ENCODE data around the gene MIF. TPM values are rescaled to one million over a fixed set of nuclear protein-coding genes. Genes with fewer than 3 reads are reported as not detected.

MIF gene
- total RNA-seq, 1 donor from 2014 or later, result 306 TPM

DNA sequence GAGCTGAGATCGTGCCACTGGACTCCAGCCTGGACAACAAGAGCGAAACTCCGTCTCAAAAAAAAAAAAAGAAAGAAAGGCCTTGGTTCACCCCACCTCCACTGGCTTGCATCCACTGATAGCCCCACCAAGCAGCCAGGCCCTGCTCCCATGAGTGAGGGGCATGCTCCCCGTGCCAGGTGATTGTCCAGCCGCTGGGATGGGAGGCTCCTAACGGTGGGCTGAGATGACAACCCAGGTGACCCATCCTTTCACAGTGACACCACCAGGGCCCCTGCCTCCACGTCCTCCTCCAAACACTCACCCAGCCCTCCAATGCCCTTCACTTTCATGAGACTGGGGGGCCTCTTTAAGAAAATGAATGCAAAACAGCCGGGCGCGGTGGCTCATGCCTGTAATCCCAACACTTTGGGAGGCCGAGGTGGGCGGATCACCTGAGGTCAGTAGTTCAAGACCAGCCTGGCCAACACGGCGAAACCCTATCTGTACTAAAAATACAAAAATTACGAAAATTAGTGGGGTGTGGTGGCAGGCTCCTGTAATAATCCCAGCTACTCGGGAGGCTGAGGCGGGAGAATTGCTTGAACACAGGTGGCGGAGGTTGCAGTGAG is 46.8 kb upstream of the MIF start:
- no peaks in the 10 kb centered on the region for H3K9me3 Mint-ChIP-seq (ENCODE audit: unreplicated experiment)
- TF ChIP-seq CTCF (IDR thresholded peaks at IDR 0.05; ENCODE audit: unreplicated experiment), result no peak
- H3K36me3 Mint-ChIP-seq (ENCODE audit: low read depth, unreplicated experiment), result no peaks in the 10 kb centered on the region
- peaks cover 5% of the 10 kb centered on the region for H3K4me1 Mint-ChIP-seq (ENCODE audit: unreplicated experiment)
- no peak for DNase-seq (ENCODE audit: low spot score)
- H3K4me3 Mint-ChIP-seq (ENCODE audit: unreplicated experiment), result no peak overlapping the region
- H3K27ac Mint-ChIP-seq (ENCODE audit: unreplicated experiment), result no peak overlapping the region
- H3K27me3 Mint-ChIP-seq (ENCODE audit: unreplicated experiment), result peaks cover 6% of the 10 kb centered on the region

DNA sequence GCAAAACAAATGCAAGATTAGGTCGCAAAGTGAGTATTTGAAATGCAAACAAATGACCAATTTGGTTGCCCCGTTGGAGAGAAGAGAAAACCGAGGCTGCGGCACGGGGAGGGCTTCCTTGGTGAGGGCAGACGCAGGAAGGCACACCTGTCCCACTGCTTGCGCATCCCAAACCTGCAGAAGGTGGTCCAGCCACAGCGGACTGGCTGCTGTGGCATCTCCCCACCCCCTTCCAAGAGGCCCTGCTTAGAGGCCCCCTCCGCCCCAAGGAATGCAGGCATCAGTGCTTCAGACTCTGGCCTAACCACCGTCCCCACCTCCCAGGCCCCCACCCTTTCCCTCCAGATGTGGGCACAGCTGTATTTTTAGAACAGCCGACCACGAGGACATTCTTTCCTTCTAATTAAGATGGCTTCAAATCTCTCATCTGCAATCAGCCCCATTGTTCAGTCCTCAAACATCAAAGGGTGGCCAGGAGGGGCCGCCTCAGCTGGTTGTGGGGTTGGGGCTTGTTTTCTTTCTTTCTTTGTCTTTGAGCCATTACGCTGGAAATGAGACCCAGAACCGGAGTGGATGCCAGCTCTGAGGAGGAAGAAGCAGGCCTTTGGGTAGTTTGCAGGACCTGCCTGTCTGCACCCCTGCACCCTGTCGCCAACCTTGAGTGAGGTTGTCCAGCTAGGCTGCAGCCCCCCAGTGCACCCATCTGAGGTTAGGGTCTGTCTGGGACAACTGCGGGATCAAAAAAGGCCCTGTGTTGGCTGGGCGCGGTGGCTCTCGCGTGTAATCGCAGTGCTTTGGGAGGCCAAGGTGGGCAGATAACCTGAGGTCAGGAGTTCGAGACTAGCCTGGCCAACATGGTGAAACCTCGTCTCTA is 46.0 kb upstream of the MIF start:
- DNase-seq (ENCODE audit: low spot score), result no peak
- no peak for TF ChIP-seq CTCF (IDR thresholded peaks at IDR 0.05; ENCODE audit: unreplicated experiment)
- Mint-ChIP-seq H3K9me3 (ENCODE audit: unreplicated experiment) (no peaks in the 10 kb centered on the region), H3K36me3 (ENCODE audit: low read depth, unreplicated experiment) (no peaks in the 10 kb centered on the region), H3K4me1 (ENCODE audit: unreplicated experiment) (peaks cover 5% of the 10 kb centered on the region), H3K27me3 (ENCODE audit: unreplicated experiment) (peaks cover 6% of the 10 kb centered on the region), H3K27ac (ENCODE audit: unreplicated experiment) (no peak overlapping the region), H3K4me3 (ENCODE audit: unreplicated experiment) (no peak overlapping the region)

GRCh38 chr22:23849009-23850006 is 44.9 kb upstream of the MIF start:
- no peaks in the 10 kb centered on the region for H3K9me3 Mint-ChIP-seq (ENCODE audit: unreplicated experiment)
- H3K27ac Mint-ChIP-seq (ENCODE audit: unreplicated experiment), result no peak overlapping the region
- TF ChIP-seq CTCF (IDR thresholded peaks at IDR 0.05; ENCODE audit: unreplicated experiment), result peak; percentile 98
- DNase-seq (ENCODE audit: low spot score), result peak; percentile 98
- peaks cover 5% of the 10 kb centered on the region for H3K4me1 Mint-ChIP-seq (ENCODE audit: unreplicated experiment)
- H3K27me3 Mint-ChIP-seq (ENCODE audit: unreplicated experiment), result peaks cover 6% of the 10 kb centered on the region
- no peaks in the 10 kb centered on the region for H3K36me3 Mint-ChIP-seq (ENCODE audit: low read depth, unreplicated experiment)
- H3K4me3 Mint-ChIP-seq (ENCODE audit: unreplicated experiment), result no peak overlapping the region

DNA sequence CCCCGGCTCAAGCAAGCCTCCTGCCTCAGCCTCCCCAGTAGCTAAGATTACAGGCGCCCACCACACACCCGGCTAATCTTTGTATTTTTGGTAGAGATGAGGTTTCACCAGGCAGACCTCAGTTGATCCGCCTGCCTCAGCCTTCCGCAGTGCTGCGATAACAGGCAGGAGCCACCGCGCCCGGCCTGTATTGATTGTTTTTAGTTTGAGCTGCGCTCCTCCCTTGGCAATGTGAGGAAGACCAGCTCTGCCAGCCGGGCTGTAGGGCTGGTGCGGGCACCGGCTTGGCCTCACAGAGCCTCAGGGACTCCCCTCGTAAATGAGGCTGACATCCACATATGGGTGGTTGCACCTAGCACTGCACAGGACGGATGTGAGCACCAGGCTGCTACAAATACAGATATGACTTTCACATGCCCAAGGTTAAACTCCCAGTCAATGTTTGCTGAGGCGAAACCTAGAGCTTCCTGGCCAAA is 44.0 kb upstream of the MIF start:
- H3K36me3 Mint-ChIP-seq (ENCODE audit: low read depth, unreplicated experiment), result no peaks in the 10 kb centered on the region
- no peak for TF ChIP-seq CTCF (IDR thresholded peaks at IDR 0.05; ENCODE audit: unreplicated experiment)
- peaks cover 5% of the 10 kb centered on the region for H3K4me1 Mint-ChIP-seq (ENCODE audit: unreplicated experiment)
- H3K4me3 Mint-ChIP-seq (ENCODE audit: unreplicated experiment), result no peak overlapping the region
- no peak for DNase-seq (ENCODE audit: low spot score)
- no peak overlapping the region for H3K27ac Mint-ChIP-seq (ENCODE audit: unreplicated experiment)
- H3K9me3 Mint-ChIP-seq (ENCODE audit: unreplicated experiment), result no peaks in the 10 kb centered on the region
- peaks cover 6% of the 10 kb centered on the region for H3K27me3 Mint-ChIP-seq (ENCODE audit: unreplicated experiment)

Data from endothelial cell (in vitro differentiated cells).